Mucosa of gallbladder (tissue), 1 donor: Measurements from ENCODE around the gene ADAMTS16. TPM values are rescaled to one million over a fixed set of nuclear protein-coding genes. Genes with fewer than 3 reads are reported as not detected.

ENCODE experiments used
- DNase-seq: peaks from one replicate; pipeline ENCODE4 v3.0.0-alpha.2; 2020; ENCODE audit warnings: low spot score
- total RNA-seq: library from RNA; stranded (reverse); gene quantifications from one replicate; pipeline ENCODE4 v1.2.1, GENCODE V29; 2021
- donor health status: DM: no; HTN: no; CAD: no.

ADAMTS16 gene
- total RNA-seq, 1 donor from 2014 or later: 0.78 TPM

GRCh38 chr5:5183189-5183699 is 43.1 kb downstream of the ADAMTS16 start:
- no peak for DNase-seq

GRCh38 chr5:5183933-5184332 is 43.8 kb downstream of the ADAMTS16 start:
- DNase-seq: no peak

GRCh38 chr5:5188376-5189050 is 48.4 kb downstream of the ADAMTS16 start:
- no peak for DNase-seq

- DNase-seq: no peak
Measured at GRCh38 chr5:5189051-5189430, 48.9 kb downstream of the ADAMTS16 start.

GRCh38 chr5:5191906-5192305 is 51.8 kb downstream of the ADAMTS16 start:
- no peak for DNase-seq

- no peak for DNase-seq
Measured at GRCh38 chr5:5192681-5193080, 52.6 kb downstream of the ADAMTS16 start.

- DNase-seq: no peak
Measured at GRCh38 chr5:5195128-5195918, 55.2 kb downstream of the ADAMTS16 start.

- no peak for DNase-seq
Measured at GRCh38 chr5:5198135-5198534, 58.0 kb downstream of the ADAMTS16 start.

- no peak for DNase-seq
Measured at GRCh38 chr5:5198815-5199214, 58.7 kb downstream of the ADAMTS16 start.

GRCh38 chr5:5199495-5199894 is 59.4 kb downstream of the ADAMTS16 start:
- no peak for DNase-seq

- no peak for DNase-seq
Measured at GRCh38 chr5:5200133-5200532, 60.0 kb downstream of the ADAMTS16 start.

- DNase-seq: no peak
Measured at GRCh38 chr5:5202321-5202720, 62.2 kb downstream of the ADAMTS16 start.

GRCh38 chr5:5203451-5203850 is 63.3 kb downstream of the ADAMTS16 start:
- DNase-seq: no peak

- DNase-seq: no peak
Measured at GRCh38 chr5:5207828-5208227, 67.7 kb downstream of the ADAMTS16 start.

GRCh38 chr5:5209089-5209488 is 69.0 kb downstream of the ADAMTS16 start:
- no peak for DNase-seq

GRCh38 chr5:5209510-5210286 is 69.6 kb downstream of the ADAMTS16 start:
- no peak for DNase-seq

- DNase-seq: no peak
Measured at GRCh38 chr5:5217371-5217770, 77.2 kb downstream of the ADAMTS16 start.

- DNase-seq: no peak
Measured at GRCh38 chr5:5218396-5218795, 78.3 kb downstream of the ADAMTS16 start.

GRCh38 chr5:5219541-5219940 is 79.4 kb downstream of the ADAMTS16 start:
- no peak for DNase-seq

- DNase-seq: no peak
Measured at GRCh38 chr5:5220901-5221631, 80.9 kb downstream of the ADAMTS16 start.

- no peak for DNase-seq
Measured at GRCh38 chr5:5221724-5222123, 81.6 kb downstream of the ADAMTS16 start.

GRCh38 chr5:5231576-5231975 is 91.4 kb downstream of the ADAMTS16 start:
- DNase-seq: no peak
